Erythroblast (primary cell): ENCODE results near the gene PRICKLE2.

Experiments used
- GATA1 ChIP-seq: IDR thresholded peaks from 2 replicates; pipeline ENCODE4 v1.6.1; 2011; ENCODE audit warnings: low read depth, mild to moderate bottlenecking, control low read depth, low read length, moderate library complexity
- POLR2A ChIP-seq: IDR thresholded peaks from 2 replicates; pipeline ENCODE4 v1.6.1; 2011; ENCODE audit warnings: mild to moderate bottlenecking, low read length

DNA sequence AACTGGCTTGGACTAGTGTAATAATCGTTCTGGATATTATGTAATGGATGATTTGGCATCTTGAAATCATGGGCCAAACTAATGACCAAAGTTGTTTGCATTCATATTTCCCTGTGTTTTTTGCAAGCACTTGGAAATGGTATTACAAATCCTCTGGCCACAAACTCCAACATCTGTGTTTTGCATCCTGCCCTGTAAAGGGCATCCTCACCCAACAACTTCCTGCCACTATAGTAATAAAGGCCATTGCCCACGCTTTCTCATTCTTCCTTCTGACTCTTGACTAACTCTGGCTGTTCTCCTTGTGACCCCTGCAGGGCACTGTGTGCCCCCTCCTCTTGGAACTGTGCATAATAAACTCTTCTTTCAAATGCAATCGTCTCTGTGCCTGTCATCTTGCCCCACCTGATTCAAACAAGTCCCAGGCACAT, 176.6 kb downstream of the PRICKLE2 start:
- TF ChIP-seq POLR2A (no peak), GATA1 (no peak)
